GM10266 (cell line): ENCODE results near the gene VWA8.

Experiments used
- DNase-seq: peaks from one replicate; pipeline ENCODE4 v3.0.0; 2012; ENCODE audit errors: extremely low spot score
- CTCF ChIP-seq: IDR thresholded peaks from 2 replicates; pipeline ENCODE4 v1.5.1; 2012; ENCODE audit warnings: mild to moderate bottlenecking, low read depth; ENCODE audit not compliant: control insufficient read depth, insufficient read depth; ENCODE audit errors: missing control alignments

The VWA8 gene

GRCh38 chr13:41589434-41589833 lies 371.5 kb downstream of the VWA8 start:
- no peak for TF ChIP-seq CTCF
- no peak for DNase-seq

GRCh38 chr13:41588899-41589298 lies 372.0 kb downstream of the VWA8 start:
- no peak for TF ChIP-seq CTCF
- DNase-seq = no peak

- DNase-seq = no peak
- no peak for TF ChIP-seq CTCF
Observed at GRCh38 chr13:41588448-41588847, 372.5 kb downstream of the VWA8 start.

- no peak for DNase-seq
- no peak for TF ChIP-seq CTCF
Observed at GRCh38 chr13:41587490-41587889, 373.4 kb downstream of the VWA8 start.

- no peak for TF ChIP-seq CTCF
- no peak for DNase-seq
Observed at GRCh38 chr13:41586216-41586615, 374.7 kb downstream of the VWA8 start.

- DNase-seq = no peak
- TF ChIP-seq CTCF = no peak
Observed at GRCh38 chr13:41582027-41582463, 378.9 kb downstream of the VWA8 start.

GRCh38 chr13:41580345-41580744 lies 380.6 kb downstream of the VWA8 start:
- DNase-seq = no peak
- no peak for TF ChIP-seq CTCF

- no peak for DNase-seq
- TF ChIP-seq CTCF = no peak
Observed at GRCh38 chr13:41579881-41580280, 381.0 kb downstream of the VWA8 start.
